Neuronal stem cell (in vitro differentiated cells): ENCODE measurements around the gene CPM.

ENCODE experiments used
- DNase-seq: peaks from one replicate; pipeline ENCODE4 v3.0.0-alpha.2; 2013; ENCODE audit warnings: low spot score
- H2AFZ ChIP-seq: one replicate; pipeline ENCODE4 v1.6.1; 2013; ENCODE audit warnings: mild to moderate bottlenecking, low read length, inconsistent platforms
- H2AK5ac ChIP-seq: 2 replicates; pipeline ENCODE4 v1.6.1; 2013; ENCODE audit warnings: low read depth, mild to moderate bottlenecking, inconsistent platforms, low read length, moderate library complexity, mixed read lengths
- H2BK120ac ChIP-seq: 2 replicates; pipeline ENCODE4 v1.6.1; 2013; ENCODE audit warnings: low read depth, mild to moderate bottlenecking, inconsistent platforms, low read length, moderate library complexity, mixed read lengths
- H2BK12ac ChIP-seq: one replicate; pipeline ENCODE4 v1.6.1; 2013; ENCODE audit warnings: low read length, inconsistent platforms
- H2BK15ac ChIP-seq: 2 replicates; pipeline ENCODE4 v1.6.1; 2013; ENCODE audit warnings: mild to moderate bottlenecking, low read length, inconsistent platforms, mixed read lengths
- H2BK5ac ChIP-seq: one replicate; pipeline ENCODE4 v1.6.1; 2013; ENCODE audit warnings: inconsistent platforms, mild to moderate bottlenecking, low read length, moderate library complexity
- H3K14ac ChIP-seq: one replicate; pipeline ENCODE4 v1.6.1; 2013; ENCODE audit warnings: low read length, inconsistent platforms
- H3K18ac ChIP-seq: 2 replicates; pipeline ENCODE4 v1.6.1; 2013; ENCODE audit warnings: low read length, inconsistent platforms
- H3K23ac ChIP-seq: 2 replicates; pipeline ENCODE4 v1.6.1; 2013; ENCODE audit warnings: low read depth, mild to moderate bottlenecking, mixed read lengths, low read length, inconsistent platforms; ENCODE audit not compliant: poor library complexity
- H3K27ac ChIP-seq: replicated peaks from 3 replicates; pipeline ENCODE4 v1.5.1; 2013; ENCODE audit warnings: low read length, inconsistent platforms
- H3K27me3 ChIP-seq, 3 experiments: 2 replicates each; pipeline ENCODE4 v1.6.1; 2013; ENCODE audit warnings: low read length in 3 of 3, mild to moderate bottlenecking in 2 of 3, inconsistent platforms in 1 of 3, low read depth in 1 of 3, mixed read lengths in 1 of 3, moderate library complexity in 1 of 3; ENCODE audit not compliant: control insufficient read depth in 3 of 3, insufficient read depth in 3 of 3
- H3K36me3 ChIP-seq, 2 donors: replicated peaks in 1 of 2; 2 replicates each; pipeline ENCODE4 v1.6.1; 2013; ENCODE audit warnings: low read length in 2 of 2; ENCODE audit not compliant: control insufficient read depth in 2 of 2, insufficient read depth in 2 of 2
- H3K4ac ChIP-seq: 2 replicates; pipeline ENCODE4 v1.6.1; 2013; ENCODE audit warnings: inconsistent platforms, mild to moderate bottlenecking, low read length, moderate library complexity
- H3K4me1 ChIP-seq, 2 donors: 1 replicate in 1 of 2; 2 replicates in 1 of 2; pipeline ENCODE4 v1.6.1; 2013; ENCODE audit warnings: low read length in 2 of 2, low read depth in 1 of 2; ENCODE audit not compliant: control insufficient read depth in 2 of 2, insufficient read depth in 1 of 2
- H3K4me2 ChIP-seq: one replicate; pipeline ENCODE4 v1.6.1; 2013; ENCODE audit warnings: mild to moderate bottlenecking, low read length, inconsistent platforms; ENCODE audit not compliant: insufficient read depth, poor library complexity, severe bottlenecking
- H3K4me3 ChIP-seq, 2 donors: 2 replicates each; pipeline ENCODE4 v1.5.1; 2013; ENCODE audit warnings: low read length in 2 of 2, mild to moderate bottlenecking in 2 of 2, inconsistent platforms in 1 of 2, moderate library complexity in 1 of 2
- H3K79me1 ChIP-seq: one replicate; pipeline ENCODE4 v1.6.1; 2013; ENCODE audit warnings: low read depth, mild to moderate bottlenecking, inconsistent platforms, low read length, moderate library complexity
- H3K9ac ChIP-seq: one replicate; pipeline ENCODE4 v1.6.1; 2013; ENCODE audit warnings: mild to moderate bottlenecking, low read depth, low read length, inconsistent platforms; ENCODE audit not compliant: poor library complexity
- H3K9me3 ChIP-seq, 2 donors: replicated peaks in 1 of 2; 2 replicates each; pipeline versions ENCODE3 to v1.6.1; 2013; ENCODE audit warnings: low read length in 2 of 2, mild to moderate bottlenecking in 2 of 2, inconsistent platforms in 1 of 2, low read depth in 1 of 2, mixed read lengths in 1 of 2, moderate library complexity in 1 of 2; ENCODE audit not compliant: control insufficient read depth in 2 of 2, insufficient read depth in 1 of 2
- H4K8ac ChIP-seq: one replicate; pipeline ENCODE4 v1.6.1; 2013; ENCODE audit warnings: low read depth, mild to moderate bottlenecking, inconsistent platforms, low read length, moderate library complexity
- H4K91ac ChIP-seq: one replicate; pipeline ENCODE4 v1.6.1; 2013; ENCODE audit warnings: low read length, low read depth, mild to moderate bottlenecking, inconsistent platforms; ENCODE audit not compliant: poor library complexity
- WGBS, 2 donors: extraction: QIAGEN DNeasy Blood & Tissue Kit; methylation state at CpG; one replicate each; pipeline ENCODE4 v1.1.7; 2013; ENCODE audit warnings: missing lambda C conversion rate in 2 of 2, mixed read lengths in 1 of 2; ENCODE audit not compliant: insufficient read length in 2 of 2, insufficient replicate concordance in 1 of 2; ENCODE audit errors: extremely low coverage in 2 of 2; 5-methylcytosine and 5-hydroxymethylcytosine counted together

Gene CPM

GRCh38 chr12:68815232-68815927 lies 117.6 kb downstream of the CPM start:
- Histone ChIP-seq H3K9ac (no peak overlapping the region), H3K4ac (no peak overlapping the region), H3K9me3 (no peaks in the 10 kb centered on the region), H4K91ac (no peak overlapping the region), H2BK5ac (no peak overlapping the region), H3K14ac (no peak overlapping the region), H3K4me3 (no peak overlapping the region), H2BK15ac (no peak overlapping the region), H3K79me1 (no peaks in the 10 kb centered on the region), H4K8ac (no peak overlapping the region), H2BK120ac (no peak overlapping the region), H3K4me1 (no peaks in the 10 kb centered on the region), H3K18ac (no peak overlapping the region), H3K36me3 (peaks cover 2 to 99% of the 10 kb centered on the region in 2 donors), H2AFZ (no peak overlapping the region), H2BK12ac (no peak overlapping the region), H3K23ac (no peak overlapping the region), H3K4me2 (no peak overlapping the region), H2AK5ac (no peak overlapping the region), H3K27ac (no peak overlapping the region), H3K27me3 (no peaks in the 10 kb centered on the region)
- WGBS, 2 donors = no CpG with 5 or more reads among the region's 5 CpGs
- DNase-seq = no peak

- Histone ChIP-seq H2BK15ac (no peak overlapping the region), H4K8ac (no peak overlapping the region), H3K27ac (no peak overlapping the region), H3K27me3 (no peaks in the 10 kb centered on the region), H3K4ac (no peak overlapping the region), H3K18ac (no peak overlapping the region), H2BK12ac (no peak overlapping the region), H3K14ac (no peak overlapping the region), H3K4me3 (no peak overlapping the region), H2BK5ac (no peak overlapping the region), H3K79me1 (no peaks in the 10 kb centered on the region), H3K4me1 (no peaks in the 10 kb centered on the region), H2AFZ (no peak overlapping the region), H4K91ac (no peak overlapping the region), H2AK5ac (no peak overlapping the region), H3K23ac (no peak overlapping the region), H3K9me3 (peaks cover 0 to 2% of the 10 kb centered on the region in 2 donors), H3K36me3 (peaks cover 2 to 99% of the 10 kb centered on the region in 2 donors), H2BK120ac (no peak overlapping the region), H3K4me2 (no peak overlapping the region), H3K9ac (no peak overlapping the region)
- WGBS, 2 donors = no CpG with 5 or more reads among the region's 3 CpGs
- DNase-seq = no peak
These were observed 118.3 kb downstream of the CPM start for GRCh38 chr12:68814490-68815231.

GRCh38 chr12:68813242-68813593 lies 119.8 kb downstream of the CPM start:
- H2BK12ac ChIP-seq = no peak overlapping the region
- peaks cover 0 to 90% of the 10 kb centered on the region in 2 donors for H3K36me3 ChIP-seq
- H2BK5ac ChIP-seq = no peak overlapping the region
- H4K91ac ChIP-seq = no peak overlapping the region
- peak overlapping the region in 1 of 2 donors; percentile 19 for H3K4me3 ChIP-seq
- H3K9ac ChIP-seq = no peak overlapping the region
- H3K18ac ChIP-seq = no peak overlapping the region
- no peak overlapping the region for H3K4ac ChIP-seq
- no CpG with 5 or more reads among the region's 2 CpGs for WGBS, 2 donors
- H2AFZ ChIP-seq = no peak overlapping the region
- no peak overlapping the region for H3K4me2 ChIP-seq
- H3K9me3 ChIP-seq = peaks cover 0 to 5% of the 10 kb centered on the region in 2 donors
- peaks cover 2% of the 10 kb centered on the region for H3K79me1 ChIP-seq
- H2AK5ac ChIP-seq = no peak overlapping the region
- H3K23ac ChIP-seq = no peak overlapping the region
- H2BK120ac ChIP-seq = no peak overlapping the region
- peaks cover 0 to 2% of the 10 kb centered on the region in 2 donors for H3K4me1 ChIP-seq
- H2BK15ac ChIP-seq = no peak overlapping the region
- no peak for DNase-seq
- H3K27me3 ChIP-seq = no peaks in the 10 kb centered on the region
- no peak overlapping the region for H4K8ac ChIP-seq
- no peak overlapping the region for H3K27ac ChIP-seq
- no peak overlapping the region for H3K14ac ChIP-seq

- Histone ChIP-seq H2AK5ac (no peak overlapping the region), H3K9me3 (peaks cover 0 to 5% of the 10 kb centered on the region in 2 donors), H3K4ac (no peak overlapping the region), H2BK5ac (no peak overlapping the region), H2AFZ (no peak overlapping the region), H3K4me1 (peaks cover 0 to 3% of the 10 kb centered on the region in 2 donors), H3K27me3 (no peaks in the 10 kb centered on the region), H3K4me3 (peak overlapping the region in 1 of 2 donors; percentile 19), H3K9ac (no peak overlapping the region), H3K36me3 (peaks cover 0 to 85% of the 10 kb centered on the region in 2 donors), H4K91ac (no peak overlapping the region), H3K79me1 (peaks cover 2% of the 10 kb centered on the region), H3K27ac (no peak overlapping the region), H2BK120ac (no peak overlapping the region), H3K14ac (no peak overlapping the region), H3K4me2 (no peak overlapping the region), H2BK15ac (no peak overlapping the region), H3K23ac (no peak overlapping the region), H4K8ac (no peak overlapping the region), H2BK12ac (no peak overlapping the region), H3K18ac (no peak overlapping the region)
- WGBS, 2 donors = no CpG with 5 or more reads among the region's 1 CpG
- no peak for DNase-seq
These were observed 120.3 kb downstream of the CPM start for GRCh38 chr12:68812553-68813241.
